ENCODE measurements around the gene KIF14. TPM values are rescaled to one million over a fixed set of nuclear protein-coding genes. Genes with fewer than 3 reads are reported as not detected.

KIF14 gene
- total and polyA plus RNA-seq, 2 donors (not counting 3 experiments of a cell fraction or from before 2014, with no cell fraction given), result 1.5 to 13.8 TPM

DNA sequence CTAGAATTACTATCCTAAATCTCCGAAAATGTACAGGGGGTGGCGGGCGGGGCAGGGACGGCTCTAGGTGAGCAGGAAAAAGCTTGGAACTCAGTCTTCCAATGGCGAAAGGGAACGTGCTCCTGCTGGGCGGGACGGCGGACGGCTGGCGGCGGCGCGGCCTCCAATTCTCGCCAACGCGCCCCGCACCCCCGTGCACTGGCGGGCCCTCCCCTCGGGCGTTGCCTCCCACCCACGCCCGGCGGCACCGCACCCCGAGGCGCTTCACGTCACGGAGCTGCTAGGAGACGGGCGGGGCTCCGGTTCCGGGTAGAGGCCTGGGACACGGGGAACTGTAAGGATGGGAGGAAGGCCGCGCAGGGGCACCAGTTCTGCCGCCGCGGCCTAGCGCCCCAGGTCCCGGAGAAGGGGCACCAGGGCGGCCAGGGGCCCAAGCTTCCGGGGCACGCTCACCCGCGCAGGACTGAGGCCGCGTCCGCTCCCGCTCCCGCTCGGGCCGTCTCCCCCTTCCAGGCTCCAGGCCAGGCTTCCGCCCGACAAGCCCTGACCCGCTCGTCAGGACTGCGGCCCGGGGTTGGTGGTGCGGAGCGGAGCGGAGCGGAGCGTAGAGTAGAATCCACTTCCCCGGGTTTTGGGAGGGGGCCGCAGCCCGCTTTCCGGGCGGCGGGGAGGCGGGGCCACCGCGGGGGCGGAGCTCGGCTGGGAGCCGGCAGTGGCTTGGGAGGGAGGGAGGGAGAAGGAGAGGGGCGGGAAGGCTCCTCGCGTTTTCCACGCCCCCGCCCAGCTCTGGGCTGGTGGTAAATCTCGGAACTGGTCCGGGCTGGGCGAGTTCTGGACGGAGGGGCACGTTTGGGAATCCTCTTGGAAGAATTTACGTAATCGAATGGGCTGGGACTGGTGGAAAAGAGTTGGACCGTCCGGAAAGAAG, 49.0 kb upstream of the KIF14 start, which contains the start of gene DDX59:
Gene DDX59 (minus strand): TSS at position 594 of the 928 bp plus-strand sequence. CDS start 3,167 bp downstream, outside the sequence.
- CTCF ChIA-PET, result interaction anchor here (0.8 to 2.9 kb wide), 15 partner anchors 11 to 134 kb away, joined by 3 to 40 read pairs (median 3); partner anchors contain the start of genes CAMSAP2 and KIF14
- H3K36me3 ChIP-seq (ENCODE audit: control insufficient read depth in 2 of 2, extremely low read depth in 1 of 2, insufficient read depth in 2 of 2, low read length in 2 of 2), result no peaks in the 10 kb centered on the region
- H3K4me3 ChIP-seq (replicated peaks in 1 of 3; ENCODE audit: insufficient read depth in 1 of 3, low read depth in 1 of 3, low read length in 3 of 3), result peak within 1 kb of the TSS; percentile 81 to 99 (median 88)
- H2AFZ ChIP-seq (ENCODE audit: low read depth, low read length), result peak within 1 kb of the TSS; percentile 95
- H3K9ac ChIP-seq (replicated peaks; ENCODE audit: extremely low read depth, insufficient read depth, low read length), result peak within 1 kb of the TSS; percentile 98
- peak; percentile 98 for DNase-seq (ENCODE audit: low read depth, low spot score)
- intact Hi-C loops (cut with micrococcal nuclease), result loop anchor here (1.0 kb wide), 4 partner anchors 29 to 134 kb away; partner anchors contain the start of gene KIF14
- peak; percentile 86 for TF ChIP-seq POLR2AphosphoS5 (IDR thresholded peaks at IDR 0.05; ENCODE audit: insufficient read depth, low read depth, low read length)
- TF ChIP-seq, protein P1, sequence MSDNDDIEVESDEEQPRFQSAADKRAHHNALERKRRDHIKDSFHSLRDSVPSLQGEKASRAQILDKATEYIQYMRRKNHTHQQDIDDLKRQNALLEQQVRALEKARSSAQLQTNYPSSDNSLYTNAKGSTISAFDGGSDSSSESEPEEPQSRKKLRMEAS (IDR thresholded peaks at IDR 0.05; ENCODE audit: insufficient read depth, insufficient read length), result no peak
- TF ChIP-seq MYC (IDR thresholded peaks at IDR 0.05; ENCODE audit: low read depth, low read length), result no peak
- no peak for TF ChIP-seq FOS (IDR thresholded peaks at IDR 0.05; ENCODE audit: borderline replicate concordance, insufficient read depth, low read length)
- H3K27me3 ChIP-seq (ENCODE audit: control insufficient read depth in 2 of 2, insufficient read depth in 2 of 2, low read length in 2 of 2), result no peaks in the 10 kb centered on the region
- peaks cover 29% of the 10 kb centered on the region for H3K4me1 ChIP-seq (ENCODE audit: control insufficient read depth, extremely low read depth, insufficient read depth, low read length)
- H3K9me3 ChIP-seq (replicated peaks; ENCODE audit: control insufficient read depth, insufficient read depth, low read length), result no peaks in the 10 kb centered on the region
- POLR2A ChIA-PET, result interaction anchor here (0.6 to 2.5 kb wide), 8 partner anchors 9 to 484 kb away, joined by 3 to 13 read pairs (median 5); partner anchors contain the start of gene CAMSAP2
- no TSS peak for BruUV-seq (replicated peaks)
- peak within 1 kb of the TSS; percentile 96 for H3K4me2 ChIP-seq (ENCODE audit: insufficient read depth, low read length)
- peak within 1 kb of the TSS; percentile 97 for H3K27ac ChIP-seq (ENCODE audit: insufficient read depth, low read depth, low read length)
- no peaks in the 10 kb centered on the region for H3K9me1 ChIP-seq (replicated peaks; ENCODE audit: control insufficient read depth, extremely low read depth, insufficient read depth, low read length)
- H4K20me1 ChIP-seq (replicated peaks; ENCODE audit: control insufficient read depth, extremely low read depth, insufficient read depth, low read length), result no peaks in the 10 kb centered on the region
- peaks cover 7% of the 10 kb centered on the region for H3K79me2 ChIP-seq (ENCODE audit: control insufficient read depth, insufficient read depth, low read length)
- peak; percentile 81 for FAIRE-seq
- dilution Hi-C loops (cut with MboI; ENCODE audit: extremely low pct_ligation_motif_present, low sequenced_read_pairs), result no loop called here

All from endothelial cell of umbilical vein (primary cell).